ENCODE measurements around the gene COX5A.
"Not testable (repeated sequence)": the region's sequence is repeated elsewhere in the genome, so short reads cannot be mapped to it uniquely, and the experiment has no call there.

Gene COX5A

DNA sequence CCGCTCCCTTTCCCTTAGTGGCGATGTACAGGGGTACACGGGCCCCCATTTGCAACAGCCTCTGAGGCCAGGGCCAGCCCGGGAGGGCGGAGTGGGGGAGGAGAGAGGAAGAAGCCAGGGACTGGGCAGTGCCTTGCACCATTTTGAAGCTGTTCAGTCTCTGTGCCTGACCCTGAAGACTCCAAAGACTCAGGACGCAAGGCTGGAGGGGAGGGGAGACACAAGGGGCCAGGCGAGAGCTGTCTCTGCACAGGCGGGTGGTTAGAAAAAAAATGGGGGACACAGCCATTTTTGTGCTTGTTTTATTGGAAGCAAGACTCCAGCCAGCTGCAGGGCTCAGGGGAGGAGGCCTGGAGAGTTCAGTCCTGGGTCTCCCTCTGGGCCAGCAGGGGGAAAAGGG lies 17.1 kb upstream of the COX5A start:
- no peak for DNase-seq

DNA sequence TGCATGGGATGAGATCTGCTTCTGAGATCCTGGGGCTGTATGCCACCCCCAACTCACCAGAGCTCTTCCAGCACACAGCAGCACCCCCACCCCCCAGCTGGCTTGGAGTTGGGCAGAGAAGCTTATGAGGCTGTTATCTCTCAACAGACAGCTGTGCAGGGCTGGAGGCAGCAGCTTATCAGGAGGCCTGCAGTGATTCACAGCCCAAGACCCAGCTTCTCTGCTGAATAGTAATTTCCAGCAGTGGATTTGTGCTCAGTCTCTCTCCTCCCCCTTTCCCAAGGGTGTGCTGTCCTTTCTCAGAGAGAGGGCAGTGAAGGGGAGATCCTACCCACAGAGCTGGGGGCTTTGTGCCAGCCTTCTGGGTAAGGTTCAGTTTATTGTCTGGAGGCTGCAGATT lies 16.6 kb upstream of the COX5A start:
- peak; percentile 13 for DNase-seq

DNA sequence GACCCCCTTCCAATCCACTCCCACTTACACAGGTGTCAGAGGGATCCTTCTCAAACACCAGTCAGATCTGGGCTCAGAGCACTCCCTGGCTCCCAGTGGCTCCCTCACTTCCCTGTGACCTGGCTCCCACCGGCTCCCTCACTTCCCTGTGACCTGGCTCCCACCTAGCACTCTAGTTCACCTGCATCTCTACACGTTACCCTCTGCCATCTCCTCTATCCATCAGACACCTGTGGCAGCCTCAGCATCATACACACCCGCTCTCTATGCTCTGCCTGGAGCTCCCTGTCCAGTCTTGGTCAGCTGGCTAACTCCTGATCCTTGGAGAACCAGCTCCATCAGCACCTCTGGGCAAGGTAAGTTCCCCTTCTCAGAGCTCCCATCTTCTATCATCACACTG lies 13.1 kb upstream of the COX5A start:
- DNase-seq, result no peak

DNA sequence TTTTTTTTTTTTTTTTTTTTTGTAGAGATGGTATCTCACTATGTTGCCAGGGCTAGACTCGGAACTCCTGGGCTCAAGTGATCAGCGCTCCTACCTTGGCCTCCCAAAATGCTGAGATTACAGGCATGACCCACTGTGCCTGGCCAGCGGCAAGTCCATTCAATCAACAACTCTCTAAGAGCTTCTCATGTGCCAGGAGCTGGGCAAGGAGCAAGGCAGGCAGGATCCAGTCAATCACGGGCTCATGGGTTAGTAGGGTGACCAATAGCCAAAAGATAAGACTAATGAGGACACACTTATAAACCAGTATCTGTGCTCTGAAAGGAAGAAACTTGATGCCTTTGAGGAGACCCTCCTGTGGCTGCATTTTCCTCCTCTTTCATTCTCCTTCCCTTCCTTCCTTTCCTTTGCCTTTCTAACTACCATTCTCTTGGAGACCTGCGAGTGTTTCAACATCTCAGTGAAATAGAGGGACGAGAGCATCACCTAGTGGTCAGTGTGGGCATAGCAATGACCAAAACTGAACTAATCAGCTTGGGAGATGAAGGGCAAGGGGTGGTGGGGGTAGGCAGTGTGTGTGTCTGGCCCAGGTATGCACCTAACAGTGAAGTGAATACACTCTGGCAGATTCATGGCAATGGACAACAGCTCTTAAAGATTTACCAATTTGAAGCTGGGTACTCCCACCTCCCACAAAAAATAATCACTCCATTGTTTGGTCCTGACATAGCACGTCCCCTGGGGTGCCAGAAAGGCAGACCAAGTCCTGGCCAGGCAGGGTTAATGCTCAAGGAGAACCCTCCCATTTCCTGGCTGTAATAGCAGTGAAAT lies 12.4 kb upstream of the COX5A start:
- DNase-seq, result peak; percentile 81

DNA sequence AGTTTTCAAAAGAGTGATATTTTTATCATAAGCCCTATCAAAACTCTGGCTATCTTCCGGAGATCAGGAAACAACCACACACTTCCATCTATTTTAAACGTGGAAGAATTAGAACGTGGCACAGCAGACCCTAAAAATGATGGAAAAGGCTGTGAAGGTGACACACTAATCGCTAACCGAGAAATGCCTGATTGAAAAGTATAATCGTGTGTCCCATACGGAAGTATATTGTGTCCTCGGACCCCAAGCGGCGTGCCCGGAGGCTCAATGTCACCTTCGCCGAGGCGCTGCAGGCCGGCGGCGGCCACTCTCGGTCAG lies 642 bp downstream of the COX5A start:
- DNase-seq, result no peak

DNA sequence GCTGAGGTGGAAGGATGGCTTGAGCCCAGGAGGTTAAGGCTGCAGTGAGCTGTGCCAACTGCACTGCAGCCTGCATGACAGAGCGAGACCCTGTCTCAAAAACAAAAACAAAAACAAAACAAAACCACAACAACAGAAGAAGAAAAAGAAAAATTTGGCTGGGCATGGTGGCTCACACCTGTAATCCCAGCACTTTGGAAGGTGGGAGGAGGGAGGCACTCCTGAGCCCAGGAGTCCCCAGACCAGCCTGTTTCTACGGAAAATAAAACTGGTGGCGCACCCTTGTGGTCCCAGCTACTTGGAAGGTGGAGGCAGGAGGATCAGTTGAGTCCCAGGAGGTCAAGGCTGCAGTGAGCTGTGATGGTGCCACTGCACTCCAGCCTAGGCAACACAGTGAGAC lies 2.7 kb downstream of the COX5A start:
- not testable (repeated sequence) for DNase-seq

DNA sequence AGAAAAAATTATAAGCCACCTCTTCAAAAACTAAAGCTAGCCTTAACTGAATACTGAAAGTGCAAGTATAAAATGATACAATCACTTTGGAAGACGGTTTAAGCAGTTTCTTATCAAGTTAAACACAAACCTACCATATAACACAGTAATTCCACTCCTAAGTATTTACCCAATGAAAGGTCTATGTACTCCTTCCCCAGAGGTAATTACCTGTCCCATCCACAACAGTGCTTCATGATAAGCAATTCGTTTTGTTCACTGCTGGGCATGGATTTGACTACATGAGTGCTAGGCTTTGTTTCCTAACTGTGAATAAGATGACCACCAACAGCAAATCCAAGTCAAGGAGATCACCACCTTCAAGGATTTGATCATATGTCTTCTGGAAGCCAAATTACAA lies 4.3 kb downstream of the COX5A start:
- no peak for DNase-seq

DNA sequence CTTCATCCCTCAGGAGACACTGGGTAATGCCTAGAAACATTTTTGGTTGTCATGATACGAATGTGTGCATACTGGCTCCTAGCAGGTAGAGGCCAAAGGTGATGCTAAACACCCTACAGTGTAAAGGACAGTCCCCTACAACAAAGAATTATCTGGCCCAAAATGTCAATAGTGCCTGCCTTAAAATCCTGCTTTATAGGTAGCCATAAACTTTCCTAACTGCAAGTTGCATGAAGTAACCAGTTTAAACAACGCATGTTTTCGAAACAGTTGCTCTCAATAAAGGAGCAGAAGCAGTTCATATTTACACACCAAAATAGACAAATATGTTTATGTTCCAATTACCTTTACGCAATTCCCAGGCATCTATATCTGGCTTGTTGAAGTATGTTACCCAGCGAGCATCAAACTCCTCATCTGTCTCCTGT lies 9.1 kb downstream of the COX5A start:
- DNase-seq, result no peak

DNA sequence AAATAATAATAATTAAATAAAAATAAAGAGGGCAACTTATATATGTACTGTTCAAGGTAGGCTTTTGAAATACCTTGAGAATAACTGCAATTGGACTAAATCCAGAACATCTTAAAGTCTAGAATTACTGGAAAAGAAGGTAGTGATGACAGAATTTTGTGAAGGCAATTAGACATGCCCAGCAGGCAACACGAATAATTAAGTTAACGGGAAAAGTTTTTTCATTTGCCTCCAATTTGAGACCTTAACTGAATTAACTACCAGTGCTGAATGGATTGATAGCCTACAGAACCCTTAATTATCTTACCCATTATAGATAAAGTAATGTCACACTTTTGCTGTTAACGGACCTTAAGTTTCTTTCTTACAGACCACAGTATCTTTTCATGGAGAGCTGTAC lies 13.3 kb downstream of the COX5A start:
- no peak for DNase-seq

DNA sequence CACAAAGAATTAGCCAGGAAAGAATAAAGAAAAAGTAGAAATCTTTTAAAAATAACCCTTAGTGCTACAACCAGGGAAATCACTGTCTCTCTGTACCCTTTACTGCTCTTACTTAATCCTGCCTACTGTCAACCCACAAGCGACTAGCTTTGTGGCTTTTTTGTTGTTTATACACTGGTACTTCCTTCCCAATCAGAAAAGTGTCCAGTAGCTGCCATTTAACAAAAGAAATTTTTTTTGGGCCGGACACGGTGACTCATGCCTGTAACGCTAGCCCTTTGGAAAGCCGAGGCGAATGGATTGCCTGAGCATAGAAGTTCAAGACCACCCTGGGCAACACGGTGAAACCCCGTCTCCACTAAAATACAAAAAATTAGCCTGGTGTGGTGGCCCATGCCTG lies 17.4 kb downstream of the COX5A start:
- no peak for DNase-seq

DNA sequence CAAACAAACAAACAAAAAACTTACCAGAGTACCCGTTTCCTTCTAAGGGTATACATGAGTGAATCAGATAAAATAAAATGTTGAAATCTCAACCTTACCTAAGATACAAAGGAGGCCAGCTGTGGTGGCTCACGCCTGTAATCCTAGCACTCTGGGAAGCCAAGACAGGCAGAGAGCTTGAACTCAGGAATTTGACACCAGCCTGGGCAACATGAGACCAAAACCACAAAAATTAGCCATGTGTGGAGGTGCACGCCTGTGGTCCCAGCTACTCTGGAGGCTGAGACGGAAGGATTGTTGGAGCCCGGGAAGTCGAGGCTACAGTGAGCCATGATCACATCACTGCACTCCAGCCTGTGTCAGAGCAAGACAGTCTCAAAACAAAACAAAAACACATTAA lies 20.2 kb downstream of the COX5A start:
- no peak for DNase-seq

DNA sequence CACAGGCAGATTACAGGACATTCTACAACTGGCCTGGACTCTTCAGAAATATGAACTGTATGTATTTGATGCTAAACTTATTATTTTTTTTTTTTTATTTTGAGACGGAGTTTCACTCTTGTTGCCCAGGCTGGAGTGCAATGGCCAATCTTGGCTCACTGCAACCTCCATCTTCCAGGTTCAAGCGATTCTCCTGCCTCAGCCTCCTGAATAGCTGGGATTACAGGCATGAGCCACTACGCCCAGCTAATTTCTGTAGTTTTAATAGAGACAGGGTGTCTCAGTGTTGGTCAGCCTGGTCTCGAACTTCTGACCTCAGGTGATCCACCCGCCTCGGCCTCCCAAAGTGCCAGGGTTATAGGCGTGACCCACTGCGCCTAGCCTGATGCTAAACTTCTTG lies 24.1 kb downstream of the COX5A start:
- DNase-seq, result not testable (repeated sequence)

DNA sequence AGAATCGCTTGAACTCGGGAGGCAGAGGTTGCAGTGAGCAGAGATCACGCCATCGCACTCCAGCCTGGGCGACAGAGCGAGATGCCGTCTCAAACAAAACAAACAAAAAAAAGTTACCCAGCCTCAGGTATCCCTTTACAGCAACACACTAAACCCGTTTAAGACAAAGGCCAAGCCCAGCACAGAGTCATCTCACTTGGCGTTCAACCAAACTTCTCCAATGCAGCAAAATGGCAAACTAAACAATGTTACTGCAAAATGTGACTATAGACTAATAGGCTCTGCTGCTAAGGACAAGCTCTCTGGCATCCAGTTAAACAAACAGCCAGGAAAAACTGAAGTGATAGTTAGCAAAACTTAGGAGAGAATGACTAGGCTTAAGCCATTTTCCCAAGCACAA lies 24.8 kb downstream of the COX5A start:
- no peak for DNase-seq

DNA sequence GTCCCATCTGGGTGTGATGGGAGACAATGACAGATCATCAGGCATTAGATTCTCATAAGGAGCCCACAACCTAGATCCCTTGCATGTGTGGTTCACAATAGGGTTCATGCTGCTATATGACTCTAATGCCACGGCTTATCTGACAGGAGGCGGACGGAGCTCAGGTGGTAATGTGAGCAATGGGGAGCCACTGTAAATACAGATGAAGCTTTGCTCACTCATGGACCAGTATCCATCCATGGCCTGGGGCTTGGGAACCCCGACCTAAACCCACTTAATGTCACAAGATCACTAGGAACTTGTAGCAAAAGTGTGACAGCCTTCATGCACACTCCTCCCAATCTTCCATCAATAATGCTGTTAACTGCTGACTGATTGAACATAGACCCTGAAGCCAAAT lies 29.2 kb downstream of the COX5A start:
- no peak for DNase-seq

DNA sequence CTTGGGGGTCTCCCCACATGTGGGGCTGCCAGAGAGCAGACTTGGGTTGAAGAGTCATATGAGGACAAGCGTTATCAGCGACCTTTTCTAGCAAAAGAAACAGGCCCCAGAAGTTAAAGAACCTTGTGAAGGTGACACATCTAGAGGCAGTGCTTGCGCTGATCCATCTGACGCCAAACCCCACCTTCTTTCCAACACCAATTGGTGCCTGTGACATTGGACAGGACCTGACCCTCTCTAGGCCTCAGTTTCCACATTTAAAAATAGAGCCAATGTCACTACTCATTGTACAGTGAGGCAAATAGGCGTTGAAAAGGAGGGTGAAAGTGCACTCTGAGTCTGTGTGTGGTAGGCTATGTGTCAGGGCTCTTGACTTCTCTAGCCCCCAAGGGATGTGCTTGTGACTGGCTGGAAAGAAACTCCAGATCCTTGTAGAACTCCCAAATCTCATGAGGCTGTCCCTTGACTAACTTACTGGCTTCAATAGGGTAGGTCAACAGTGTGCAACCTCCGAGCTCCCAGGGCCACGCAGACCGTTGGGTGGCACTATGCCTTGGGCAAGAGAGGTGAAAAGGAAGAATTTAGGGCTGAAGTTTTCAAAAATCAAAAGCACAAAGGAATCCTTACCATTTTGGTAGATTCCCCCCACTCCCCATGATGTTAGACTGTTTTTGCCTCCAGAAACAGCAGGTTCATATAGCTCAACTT lies 30.6 kb downstream of the COX5A start:
- no peak for DNase-seq

DNA sequence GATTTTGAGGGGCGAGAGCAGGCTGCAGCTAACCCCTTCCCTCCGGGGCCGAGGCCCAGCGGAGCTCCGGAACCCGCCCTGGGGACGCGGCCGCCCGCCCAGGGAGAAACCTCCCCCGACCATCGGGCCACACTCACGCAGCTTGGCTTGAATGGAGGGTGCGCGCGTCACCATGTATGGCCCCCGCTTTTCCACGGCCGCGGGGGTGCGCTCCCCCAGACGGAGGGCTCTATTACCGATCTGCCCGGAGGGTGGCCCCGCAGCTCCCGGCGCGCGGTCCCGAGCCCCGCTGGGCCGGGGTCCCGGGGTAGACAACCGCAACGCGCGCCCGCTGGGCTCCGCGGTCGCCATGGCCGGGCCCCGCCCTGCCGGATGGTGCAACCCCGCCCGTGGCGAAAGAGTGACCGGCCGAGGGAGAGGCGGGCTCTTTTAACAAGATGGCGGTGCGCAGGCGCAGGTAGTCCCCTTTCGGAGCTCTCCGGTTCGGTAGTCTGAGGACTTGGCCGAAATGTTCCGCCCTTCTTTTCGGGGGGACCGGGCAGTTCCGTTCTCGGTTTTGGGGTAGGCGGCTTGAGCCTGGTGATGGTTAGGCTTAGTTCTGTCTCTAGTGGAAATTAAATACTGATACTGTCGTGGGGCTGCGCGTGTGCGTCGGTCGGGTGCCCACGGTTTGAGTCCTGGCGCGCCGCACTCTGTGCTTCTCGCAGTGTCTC lies 31.3 kb downstream of the COX5A start, which contains the start of gene FAM219B:
TSS of gene FAM219B (minus strand) at position 402 of the 713 bp plus-strand sequence. CDS start at position 351, 51 bp downstream.
- DNase-seq, result peak; percentile 90

DNA sequence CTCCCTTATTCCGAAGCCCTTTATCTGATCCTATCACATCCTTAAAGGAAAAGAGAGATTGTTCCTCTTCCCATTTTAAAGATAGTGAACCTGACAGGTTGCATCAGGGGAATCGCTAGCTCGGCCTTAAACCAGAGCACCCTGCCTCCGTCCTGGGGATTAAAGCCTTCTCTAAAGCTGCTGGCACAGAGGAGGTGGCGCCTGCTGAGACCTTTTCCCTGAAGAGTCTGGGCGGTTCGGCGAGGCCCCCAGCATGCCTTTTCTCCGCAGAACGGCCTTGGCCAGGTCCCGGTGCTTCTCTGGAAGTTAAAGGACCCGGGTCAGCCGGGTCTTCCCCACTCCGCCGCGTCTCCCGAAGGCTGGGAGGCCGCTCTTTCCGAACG lies 31.8 kb downstream of the COX5A start:
- no peak for DNase-seq

DNA sequence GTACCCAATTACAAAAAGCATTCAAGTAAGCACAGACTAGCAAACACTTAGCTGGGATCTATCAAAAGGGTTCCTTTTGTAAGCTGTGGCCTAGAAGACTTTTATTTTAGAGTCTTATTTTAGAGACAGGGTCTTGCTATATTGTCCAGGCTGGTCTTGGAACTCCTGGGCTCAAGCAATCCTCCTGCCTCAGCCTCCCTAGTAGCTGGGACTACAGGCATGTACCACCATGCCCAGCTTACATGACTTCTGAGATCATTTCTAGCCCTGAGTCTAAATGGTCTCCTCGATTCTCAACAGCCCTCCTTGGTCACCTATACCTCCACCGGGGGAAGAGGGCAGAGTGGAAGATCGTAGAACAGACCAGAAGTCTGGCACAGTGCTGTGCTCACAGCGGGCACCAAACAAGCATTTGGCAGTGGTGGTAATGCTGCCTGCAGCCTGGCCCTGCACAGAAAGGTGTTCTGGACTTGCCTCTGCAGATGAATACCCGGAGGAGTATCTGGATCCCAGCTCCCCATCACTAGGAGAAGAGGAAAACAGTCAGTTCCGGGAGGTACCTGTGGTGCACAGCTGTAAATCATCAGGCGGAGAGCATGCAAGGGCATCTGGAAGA lies 33.6 kb downstream of the COX5A start:
- no peak for DNase-seq

DNA sequence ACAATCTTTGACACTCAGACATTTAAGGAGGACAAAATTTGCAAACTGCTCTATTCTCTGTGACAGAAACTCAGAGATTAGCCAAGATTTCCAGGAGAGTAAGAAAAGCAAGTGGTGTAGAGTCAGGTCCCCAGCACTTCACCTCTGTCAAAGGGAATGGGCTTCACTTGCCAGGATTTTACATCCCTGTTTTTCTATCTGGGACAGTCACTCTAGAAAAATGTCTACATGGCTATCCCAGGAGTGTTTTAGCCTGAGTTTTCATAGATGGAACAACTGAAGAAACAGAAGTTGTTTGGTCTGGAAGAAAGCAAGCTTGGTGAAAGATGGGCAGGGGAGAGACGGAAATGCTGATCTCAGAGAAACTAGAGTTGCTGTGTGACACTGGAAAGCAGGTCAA lies 34.2 kb downstream of the COX5A start:
- no peak for DNase-seq

DNA sequence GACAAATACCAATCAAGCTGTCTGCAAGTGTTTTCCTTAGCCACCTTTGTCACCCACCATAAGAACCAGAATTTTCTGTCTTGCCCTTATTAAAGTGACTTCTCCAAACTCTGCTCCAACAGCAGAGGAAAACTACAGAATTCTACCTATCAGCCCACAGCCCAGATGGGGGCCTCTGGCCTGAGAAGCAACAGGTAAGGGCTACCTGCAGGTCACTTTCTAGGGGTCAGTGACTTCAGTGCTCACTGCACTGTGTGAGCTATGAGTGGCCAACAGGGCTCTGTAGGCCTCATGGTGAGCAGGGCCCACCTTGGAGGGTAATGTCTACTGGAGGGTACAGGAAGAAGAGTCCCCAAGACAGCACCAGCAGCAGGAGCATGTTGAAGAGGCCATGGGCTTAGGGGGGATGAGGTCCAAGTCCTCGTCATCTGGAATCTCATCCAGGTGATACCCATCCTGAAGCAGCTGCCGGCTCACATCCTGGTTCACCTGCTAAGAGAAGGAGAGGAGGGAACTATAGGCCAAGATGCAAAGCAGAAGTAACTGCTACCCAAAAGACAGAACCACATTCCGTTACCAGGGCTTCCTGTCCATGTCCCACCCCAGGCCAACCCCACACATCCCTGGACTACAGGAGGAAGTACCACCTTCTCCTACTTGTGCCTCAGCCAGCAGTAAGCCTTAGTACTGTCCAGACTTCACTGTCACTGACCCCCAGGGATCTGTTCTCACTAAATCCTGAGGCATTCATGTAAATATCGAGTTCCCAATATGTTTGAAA lies 35.4 kb downstream of the COX5A start:
- DNase-seq, result no peak

DNA sequence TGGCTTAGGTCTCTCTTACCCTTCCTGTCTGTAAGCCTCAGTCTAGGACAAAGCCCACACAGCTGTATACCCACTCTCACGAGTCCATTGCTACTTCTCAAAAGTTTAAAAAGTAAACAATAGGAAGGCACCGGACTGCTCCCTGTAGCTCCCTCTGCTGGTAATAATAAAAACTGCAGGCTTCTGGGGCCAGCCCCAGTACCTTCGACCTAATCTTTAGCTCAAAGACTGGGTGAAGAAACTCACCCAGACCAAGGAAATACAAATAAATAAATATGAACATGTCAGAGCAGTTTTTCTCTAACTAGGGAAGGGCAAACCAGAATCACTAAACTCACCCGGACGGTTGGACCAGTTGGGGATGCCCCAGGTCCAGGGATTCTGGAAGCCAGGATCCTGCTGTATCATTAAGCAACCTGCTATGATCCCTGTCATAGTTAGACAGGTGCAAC lies 36.2 kb downstream of the COX5A start:
- peak; percentile 72 for DNase-seq

DNA sequence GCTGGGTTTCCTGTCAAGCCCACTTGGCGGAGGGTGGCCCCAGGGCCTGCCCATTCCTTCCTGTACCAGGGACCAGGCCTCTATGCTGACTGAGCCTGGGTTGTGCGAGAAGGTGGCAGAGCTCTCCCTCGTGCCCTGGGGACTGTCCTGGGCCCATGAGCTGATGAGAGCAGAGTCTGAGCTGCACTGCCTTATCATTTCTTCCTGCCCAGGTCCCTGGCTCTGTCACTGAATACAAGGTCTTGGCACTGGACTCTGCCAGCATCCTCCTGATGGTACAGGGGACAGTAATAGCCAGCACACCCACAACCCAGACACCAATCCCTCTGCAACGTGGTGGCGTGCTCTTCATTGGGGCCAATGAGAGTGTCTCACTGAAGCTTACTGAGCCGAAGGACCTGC lies 40.6 kb downstream of the COX5A start:
- no peak for DNase-seq

DNA sequence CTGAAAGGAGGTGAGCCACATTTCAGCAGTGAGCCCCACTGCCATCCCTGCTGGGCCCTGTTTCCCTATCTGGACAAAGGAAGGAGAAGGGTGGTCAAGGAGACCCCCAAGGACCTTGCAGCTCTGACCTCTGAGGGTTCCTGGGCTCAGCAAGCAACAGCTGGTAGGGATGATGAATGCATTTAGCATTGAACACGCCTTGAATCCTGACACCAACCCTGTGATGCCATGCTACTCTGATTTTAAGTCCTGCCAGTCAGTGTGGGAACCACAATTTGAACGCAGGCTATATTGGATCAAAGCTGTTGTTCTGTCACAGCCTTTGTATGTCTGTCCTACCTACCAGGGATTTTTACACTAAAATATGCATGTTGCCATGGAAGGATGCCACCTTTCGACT lies 41.6 kb downstream of the COX5A start:
- no peak for DNase-seq

Measured in retina (tissue), 1 donor.